Caco-2 (cell line): ENCODE measurements around the gene TPRG1. TPM values are rescaled to one million over a fixed set of nuclear protein-coding genes. Genes with fewer than 3 reads are reported as not detected.

Experiments used
- BruUV-seq: library from RNA; stranded (reverse); fragments of 400-500 nt; replicated peaks from 2 replicates; lab custom pipeline; 2021; lab: Mats Ljungman, UMichigan
- CTCF ChIA-PET: fragments of 300-600 bp; sonication (Branson Sonifier 250); formaldehyde crosslinking; loops from one replicate; lab custom pipeline; 2022; ENCODE audit warnings: antibody characterized with exemption; lab: Charles Lee
- POLR2A ChIA-PET: fragments of 300-600 bp; sonication (Branson Sonifier 250); formaldehyde crosslinking; loops from one replicate; lab custom pipeline; 2022; ENCODE audit warnings: antibody characterized with exemption; lab: Charles Lee
- DNase-seq, 2 experiments: peaks; one replicate each; pipeline versions ENCODE4 v3.0.0 to v3.0.0-alpha.2; 2020 to 2022
- H3K27me3 ChIP-seq: replicated peaks from 2 replicates; pipeline ENCODE4 v1.6.0; 2011; ENCODE audit warnings: low read length; ENCODE audit not compliant: control insufficient read depth, insufficient read depth
- H3K36me3 ChIP-seq: 2 replicates; pipeline ENCODE4 v1.5.1; 2011; ENCODE audit warnings: low read length; ENCODE audit not compliant: control insufficient read depth, insufficient read depth
- H3K4me1 ChIP-seq: fragments of 250-450 bp; sonication (Bioruptor Pico); 2 replicates; pipeline ENCODE4 v1.5.1; 2020; ENCODE audit warnings: mild to moderate bottlenecking
- H3K4me3 ChIP-seq: 2 replicates; pipeline ENCODE4 v1.5.1; 2011; ENCODE audit warnings: low read depth, mild to moderate bottlenecking, control low read depth, low read length
- H3K9me3 ChIP-seq: fragments of 250-450 bp; sonication (Bioruptor Pico); 2 replicates; pipeline ENCODE4 v1.5.1; 2020; ENCODE audit warnings: mild to moderate bottlenecking, moderate library complexity
- H3K27ac Mint-ChIP-seq: one replicate; pipeline ENCODE4 v1.8.0; 2022; ENCODE audit warnings: mixed read lengths; ENCODE audit not compliant: unreplicated experiment
- H3K27me3 Mint-ChIP-seq: one replicate; pipeline ENCODE4 v1.8.0; 2022; ENCODE audit warnings: mixed read lengths; ENCODE audit not compliant: insufficient read depth, unreplicated experiment
- H3K36me3 Mint-ChIP-seq: one replicate; pipeline ENCODE4 v1.8.0; 2022; ENCODE audit warnings: mild to moderate bottlenecking, mixed read lengths; ENCODE audit not compliant: insufficient read depth, unreplicated experiment
- H3K4me1 Mint-ChIP-seq: one replicate; pipeline ENCODE4 v1.8.0; 2022; ENCODE audit warnings: low read depth, mixed read lengths; ENCODE audit not compliant: unreplicated experiment
- H3K4me3 Mint-ChIP-seq: one replicate; pipeline ENCODE4 v1.8.0; 2022; ENCODE audit warnings: mild to moderate bottlenecking, moderate library complexity, mixed read lengths; ENCODE audit not compliant: unreplicated experiment
- H3K9me3 Mint-ChIP-seq: one replicate; pipeline ENCODE4 v1.8.0; 2022; ENCODE audit warnings: mixed read lengths; ENCODE audit not compliant: unreplicated experiment
- CTCF ChIP-seq, 2 experiments: fragments of 200-600 bp in 1 of 2; IDR thresholded peaks; 1 replicate in 1 of 2; 2 replicates in 1 of 2; pipeline versions ENCODE4 v1.5.1 to v1.8.0; 2011 to 2022; ENCODE audit warnings: antibody characterized with exemption in 1 of 2, control low read depth in 1 of 2, inconsistent platforms in 1 of 2, low read depth in 1 of 2, low read length in 1 of 2, mild to moderate bottlenecking in 1 of 2, moderate library complexity in 1 of 2; ENCODE audit not compliant: insufficient read depth in 1 of 2, severe bottlenecking in 1 of 2, unreplicated experiment in 1 of 2
- intact Hi-C: fragments of 100-400 bp; cut with micrococcal nuclease; formaldehyde crosslinking; loops from one replicate; pipeline ENCODE4 v1.10.0; 2022; ENCODE audit not compliant: unreplicated experiment
- total RNA-seq: library from RNA; stranded (reverse); gene quantifications from 2 replicates; pipeline ENCODE4 v1.2.3, GENCODE V29; 2022

Gene TPRG1
- total RNA-seq, 1 experiment from 2014 or later = 1.5 TPM

GRCh38 chr3:189304465-189305351 is 132.9 kb downstream of the TPRG1 start:
- Histone ChIP-seq H3K4me1 (peaks cover 24% of the 10 kb centered on the region), H3K4me3 (no peak overlapping the region), H3K36me3 (no peaks in the 10 kb centered on the region), H3K27me3 (no peaks in the 10 kb centered on the region), H3K9me3 (no peaks in the 10 kb centered on the region)
- ChIA-PET POLR2A (interaction anchor here (0.6 kb wide), 1 partner anchor 832 kb away, joined by 3 read pairs; no protein-coding TSS in a partner anchor), CTCF (interaction anchor here (1.2 to 1.8 kb wide), 3 partner anchors 12 to 645 kb away, joined by 3 to 6 read pairs (median 3); no protein-coding TSS in a partner anchor)
- no peaks in the 10 kb centered on the region for H3K9me3 Mint-ChIP-seq
- H3K4me1 Mint-ChIP-seq = peaks cover 21% of the 10 kb centered on the region
- peak; percentile 72 to 77 for DNase-seq
- BruUV-seq = TSS peak; percentile 65
- no peaks in the 10 kb centered on the region for H3K27me3 Mint-ChIP-seq
- H3K4me3 Mint-ChIP-seq = peak overlapping the region; percentile 56
- TF ChIP-seq CTCF (IDR thresholded peaks at IDR 0.05; ENCODE audit: insufficient read depth in 1 of 2, low read depth in 1 of 2, low read length in 1 of 2, severe bottlenecking in 1 of 2, unreplicated experiment in 1 of 2) = no peak
- no peaks in the 10 kb centered on the region for H3K36me3 Mint-ChIP-seq
- intact Hi-C loops = loop anchor here (1.0 to 2.0 kb wide), 2 partner anchors 12 to 20 kb away; no protein-coding TSS in a partner anchor
- H3K27ac Mint-ChIP-seq = peak overlapping the region; percentile 91

GRCh38 chr3:189305412-189305811 is 133.6 kb downstream of the TPRG1 start:
- H3K36me3 Mint-ChIP-seq = no peaks in the 10 kb centered on the region
- Histone ChIP-seq H3K4me3 (no peak overlapping the region), H3K27me3 (no peaks in the 10 kb centered on the region), H3K9me3 (no peaks in the 10 kb centered on the region), H3K36me3 (no peaks in the 10 kb centered on the region), H3K4me1 (peaks cover 24% of the 10 kb centered on the region)
- H3K27me3 Mint-ChIP-seq = no peaks in the 10 kb centered on the region
- no peaks in the 10 kb centered on the region for H3K9me3 Mint-ChIP-seq
- ChIA-PET POLR2A (no interaction called here), CTCF (interaction anchor here (1.2 to 1.8 kb wide), 3 partner anchors 11 to 644 kb away, joined by 3 to 6 read pairs (median 3); no protein-coding TSS in a partner anchor)
- no TSS peak for BruUV-seq
- intact Hi-C loops = loop anchor here (2.0 kb wide), 1 partner anchor 19 kb away; no protein-coding TSS in a partner anchor
- peaks cover 26% of the 10 kb centered on the region for H3K4me1 Mint-ChIP-seq
- peak overlapping the region; percentile 91 for H3K27ac Mint-ChIP-seq
- H3K4me3 Mint-ChIP-seq = peak overlapping the region; percentile 56
- no peak for DNase-seq
- no peak for TF ChIP-seq CTCF (IDR thresholded peaks at IDR 0.05; ENCODE audit: insufficient read depth in 1 of 2, low read depth in 1 of 2, low read length in 1 of 2, severe bottlenecking in 1 of 2, unreplicated experiment in 1 of 2)

GRCh38 chr3:189307963-189308362 is 136.2 kb downstream of the TPRG1 start:
- Histone ChIP-seq H3K36me3 (no peaks in the 10 kb centered on the region), H3K9me3 (no peaks in the 10 kb centered on the region), H3K27me3 (no peaks in the 10 kb centered on the region), H3K4me1 (peaks cover 24% of the 10 kb centered on the region), H3K4me3 (no peak overlapping the region)
- no TSS peak for BruUV-seq
- no peaks in the 10 kb centered on the region for H3K36me3 Mint-ChIP-seq
- H3K4me3 Mint-ChIP-seq = no peak overlapping the region
- no peak for TF ChIP-seq CTCF (IDR thresholded peaks at IDR 0.05; ENCODE audit: insufficient read depth in 1 of 2, low read depth in 1 of 2, low read length in 1 of 2, severe bottlenecking in 1 of 2, unreplicated experiment in 1 of 2)
- ChIA-PET POLR2A (no interaction called here), CTCF (no interaction called here)
- intact Hi-C loops = no loop called here
- no peaks in the 10 kb centered on the region for H3K9me3 Mint-ChIP-seq
- no peak overlapping the region for H3K27ac Mint-ChIP-seq
- H3K4me1 Mint-ChIP-seq = peaks cover 26% of the 10 kb centered on the region
- DNase-seq = no peak
- H3K27me3 Mint-ChIP-seq = no peaks in the 10 kb centered on the region
